RKO (cell line): ENCODE measurements around the gene PCDHB16.
"Not testable (repeated sequence)": the region's sequence is repeated elsewhere in the genome, so short reads cannot be mapped to it uniquely, and the experiment has no call there.

ENCODE experiments used
- DNase-seq: peaks from one replicate; pipeline ENCODE4 v3.0.0-alpha.2; 2016; ENCODE audit warnings: low spot score

The PCDHB16 gene

DNA sequence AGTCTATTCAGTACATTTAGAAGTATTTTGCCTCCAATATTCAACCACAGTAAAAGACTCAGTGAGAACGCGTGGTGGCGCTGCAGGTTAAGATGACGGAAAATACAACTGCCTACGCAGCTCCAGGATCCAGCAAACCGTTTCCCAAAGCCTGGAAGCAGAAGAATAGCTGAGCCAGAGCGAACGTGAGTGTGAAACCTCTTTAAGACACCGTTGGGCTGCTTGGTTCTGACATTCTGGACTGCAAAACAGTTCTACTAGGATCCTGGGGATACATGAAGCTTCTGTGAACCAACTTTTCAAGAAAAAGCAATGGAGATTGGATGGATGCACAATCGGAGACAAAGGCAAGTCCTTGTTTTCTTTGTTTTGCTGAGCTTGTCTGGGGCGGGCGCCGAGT, at the start of gene PCDHB16:
PCDHB16 (plus strand) TSS at position 140 of the 400 bp plus-strand sequence; CDS start at position 313, 173 bp downstream.
- DNase-seq: no peak

DNA sequence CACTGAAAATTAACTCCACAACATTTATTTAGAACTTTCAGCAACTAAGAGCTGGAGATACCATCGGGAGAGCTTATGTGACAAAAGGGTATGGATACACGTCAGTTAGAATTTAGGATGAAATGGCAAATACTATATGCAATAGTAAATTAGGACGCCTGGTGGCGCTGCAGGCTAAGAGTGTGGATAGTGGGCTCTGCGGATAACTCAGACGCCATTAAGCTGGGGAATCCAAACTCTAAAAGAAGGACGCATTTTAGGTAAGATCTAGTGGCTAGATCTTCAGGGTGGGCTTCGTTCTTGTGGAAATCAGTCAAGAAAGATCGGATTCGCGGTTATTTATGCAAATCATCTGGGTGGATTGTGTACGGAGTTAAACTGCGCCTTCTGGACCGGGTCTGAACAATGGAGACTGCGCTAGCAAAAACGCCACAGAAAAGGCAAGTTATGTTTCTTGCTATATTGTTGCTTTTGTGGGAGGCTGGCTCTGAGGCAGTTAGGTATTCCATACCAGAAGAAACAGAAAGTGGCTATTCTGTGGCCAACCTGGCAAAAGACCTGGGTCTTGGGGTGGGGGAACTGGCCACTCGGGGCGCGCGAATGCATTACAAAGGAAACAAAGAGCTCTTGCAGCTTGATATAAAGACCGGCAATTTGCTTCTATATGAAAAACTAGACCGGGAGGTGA, 47.0 kb upstream of the PCDHB16 start, which contains the start of gene PCDHB5:
PCDHB5 (plus strand) TSS at position 177 of the 688 bp plus-strand sequence; CDS start at position 406, 229 bp downstream.
- no peak for DNase-seq

DNA sequence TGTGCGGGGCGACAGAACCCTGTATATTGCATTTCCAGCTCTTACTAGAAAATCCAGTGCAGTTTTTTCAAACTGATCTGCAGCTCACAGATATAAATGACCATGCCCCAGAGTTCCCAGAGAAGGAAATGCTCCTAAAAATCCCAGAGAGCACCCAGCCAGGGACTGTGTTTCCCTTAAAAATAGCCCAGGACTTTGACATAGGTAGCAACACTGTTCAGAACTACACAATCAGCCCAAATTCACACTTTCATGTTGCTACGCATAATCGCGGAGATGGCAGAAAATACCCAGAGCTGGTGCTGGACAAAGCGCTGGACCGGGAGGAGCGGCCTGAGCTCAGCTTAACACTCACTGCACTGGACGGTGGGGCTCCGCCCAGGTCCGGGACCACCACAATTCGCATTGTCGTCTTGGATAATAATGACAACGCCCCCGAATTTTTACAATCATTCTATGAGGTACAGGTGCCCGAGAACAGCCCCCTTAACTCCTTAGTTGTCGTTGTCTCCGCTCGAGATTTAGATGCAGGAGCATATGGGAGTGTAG, 46.4 kb upstream of the PCDHB16 start:
- DNase-seq: no peak

DNA sequence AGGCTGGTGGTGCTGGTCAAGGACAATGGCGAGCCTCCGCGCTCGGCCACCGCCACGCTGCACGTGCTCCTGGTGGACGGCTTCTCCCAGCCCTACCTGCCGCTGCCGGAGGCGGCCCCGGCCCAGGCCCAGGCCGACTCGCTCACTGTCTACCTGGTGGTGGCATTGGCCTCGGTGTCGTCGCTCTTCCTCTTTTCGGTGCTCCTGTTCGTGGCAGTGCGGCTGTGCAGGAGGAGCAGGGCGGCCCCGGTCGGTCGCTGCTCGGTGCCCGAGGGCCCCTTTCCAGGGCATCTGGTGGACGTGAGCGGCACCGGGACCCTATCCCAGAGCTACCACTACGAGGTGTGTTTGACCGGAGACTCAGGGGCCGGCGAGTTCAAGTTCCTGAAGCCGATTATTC, 44.8 kb upstream of the PCDHB16 start:
- DNase-seq: not testable (repeated sequence)

DNA sequence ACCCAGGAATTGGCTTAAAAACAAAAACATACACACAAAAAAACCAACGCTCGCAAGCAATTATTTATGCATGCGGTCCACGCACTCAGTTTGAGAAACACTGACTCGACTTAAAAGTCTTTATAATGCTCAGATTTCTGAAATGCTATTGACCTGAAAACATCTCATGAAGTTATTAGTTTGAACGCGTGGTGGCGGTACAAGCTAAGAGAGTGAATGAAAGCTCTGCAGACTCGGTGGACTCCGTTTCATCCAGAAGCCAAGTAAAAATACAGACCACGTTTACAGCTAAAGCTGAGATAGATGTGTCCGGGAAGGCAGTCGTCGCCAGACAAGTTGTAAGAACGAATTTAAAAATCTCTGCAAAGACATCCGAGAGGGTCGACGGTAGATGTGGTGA, 32.4 kb upstream of the PCDHB16 start, which contains the start of gene PCDHB6:
PCDHB6 (plus strand) TSS at position 246 of the 400 bp plus-strand sequence. CDS start 201 bp downstream, outside the sequence.
- DNase-seq: no peak

DNA sequence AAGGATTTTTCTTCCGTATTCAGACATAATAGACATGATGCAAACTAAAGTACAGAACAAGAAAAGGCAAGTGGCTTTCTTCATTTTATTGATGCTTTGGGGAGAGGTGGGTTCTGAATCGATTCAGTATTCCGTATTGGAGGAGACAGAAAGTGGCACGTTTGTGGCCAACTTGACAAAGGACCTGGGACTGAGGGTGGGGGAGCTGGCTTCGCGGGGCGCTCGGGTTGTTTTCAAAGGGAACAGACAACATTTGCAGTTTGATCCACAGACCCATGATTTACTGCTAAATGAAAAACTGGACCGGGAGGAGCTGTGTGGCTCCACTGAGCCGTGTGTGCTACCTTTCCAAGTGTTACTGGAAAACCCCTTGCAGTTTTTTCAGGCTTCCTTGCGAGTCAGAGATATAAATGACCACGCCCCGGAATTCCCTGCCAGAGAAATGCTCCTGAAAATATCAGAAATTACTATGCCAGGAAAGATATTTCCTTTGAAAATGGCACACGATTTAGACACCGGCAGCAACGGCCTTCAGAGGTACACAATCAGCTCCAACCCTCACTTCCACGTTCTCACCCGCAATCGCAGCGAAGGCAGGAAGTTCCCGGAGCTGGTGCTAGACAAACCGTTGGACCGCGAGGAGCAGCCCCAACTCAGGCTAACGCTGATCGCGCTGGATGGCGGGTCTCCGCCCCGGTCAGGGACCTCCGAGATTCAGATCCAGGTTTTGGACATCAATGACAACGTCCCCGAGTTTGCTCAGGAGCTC, 31.8 kb upstream of the PCDHB16 start:
- no peak for DNase-seq

DNA sequence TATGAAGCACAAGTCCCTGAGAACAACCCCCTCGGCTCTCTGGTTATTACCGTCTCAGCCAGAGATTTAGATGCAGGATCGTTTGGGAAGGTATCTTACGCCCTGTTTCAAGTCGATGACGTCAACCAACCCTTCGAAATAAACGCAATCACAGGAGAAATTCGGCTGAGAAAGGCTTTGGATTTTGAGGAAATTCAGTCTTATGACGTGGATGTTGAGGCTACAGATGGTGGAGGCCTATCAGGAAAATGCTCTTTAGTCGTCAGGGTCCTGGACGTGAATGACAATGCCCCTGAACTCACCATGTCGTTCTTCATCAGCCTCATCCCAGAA, 31.2 kb upstream of the PCDHB16 start:
- no peak for DNase-seq

DNA sequence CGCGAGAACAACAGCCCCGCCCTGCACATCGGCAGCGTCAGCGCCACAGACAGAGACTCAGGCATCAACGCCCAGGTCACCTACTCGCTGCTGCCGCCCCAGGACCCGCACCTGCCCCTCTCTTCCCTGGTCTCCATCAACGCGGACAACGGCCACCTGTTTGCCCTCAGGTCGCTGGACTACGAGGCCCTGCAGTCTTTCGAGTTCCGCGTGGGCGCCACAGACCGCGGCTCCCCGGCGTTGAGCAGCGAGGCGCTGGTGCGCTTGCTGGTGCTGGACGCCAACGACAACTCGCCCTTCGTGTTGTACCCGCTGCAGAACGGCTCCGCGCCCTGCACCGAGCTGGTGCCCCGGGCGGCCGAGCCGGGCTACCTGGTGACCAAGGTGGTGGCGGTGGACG, 30.6 kb upstream of the PCDHB16 start:
- not testable (repeated sequence) for DNase-seq

DNA sequence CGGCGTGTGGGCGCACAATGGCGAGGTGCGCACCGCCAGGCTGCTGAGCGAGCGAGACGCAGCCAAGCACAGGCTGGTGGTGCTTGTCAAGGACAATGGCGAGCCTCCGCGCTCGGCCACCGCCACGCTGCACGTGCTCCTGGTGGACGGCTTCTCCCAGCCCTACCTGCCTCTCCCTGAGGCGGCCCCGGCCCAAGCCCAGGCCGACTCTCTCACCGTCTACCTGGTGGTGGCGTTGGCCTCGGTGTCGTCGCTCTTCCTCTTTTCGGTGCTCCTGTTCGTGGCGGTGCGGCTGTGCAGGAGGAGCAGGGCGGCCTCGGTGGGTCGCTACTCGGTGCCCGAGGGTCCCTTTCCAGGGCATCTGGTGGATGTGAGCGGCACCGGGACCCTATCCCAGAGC, 30.1 kb upstream of the PCDHB16 start:
- not testable (repeated sequence) for DNase-seq

DNA sequence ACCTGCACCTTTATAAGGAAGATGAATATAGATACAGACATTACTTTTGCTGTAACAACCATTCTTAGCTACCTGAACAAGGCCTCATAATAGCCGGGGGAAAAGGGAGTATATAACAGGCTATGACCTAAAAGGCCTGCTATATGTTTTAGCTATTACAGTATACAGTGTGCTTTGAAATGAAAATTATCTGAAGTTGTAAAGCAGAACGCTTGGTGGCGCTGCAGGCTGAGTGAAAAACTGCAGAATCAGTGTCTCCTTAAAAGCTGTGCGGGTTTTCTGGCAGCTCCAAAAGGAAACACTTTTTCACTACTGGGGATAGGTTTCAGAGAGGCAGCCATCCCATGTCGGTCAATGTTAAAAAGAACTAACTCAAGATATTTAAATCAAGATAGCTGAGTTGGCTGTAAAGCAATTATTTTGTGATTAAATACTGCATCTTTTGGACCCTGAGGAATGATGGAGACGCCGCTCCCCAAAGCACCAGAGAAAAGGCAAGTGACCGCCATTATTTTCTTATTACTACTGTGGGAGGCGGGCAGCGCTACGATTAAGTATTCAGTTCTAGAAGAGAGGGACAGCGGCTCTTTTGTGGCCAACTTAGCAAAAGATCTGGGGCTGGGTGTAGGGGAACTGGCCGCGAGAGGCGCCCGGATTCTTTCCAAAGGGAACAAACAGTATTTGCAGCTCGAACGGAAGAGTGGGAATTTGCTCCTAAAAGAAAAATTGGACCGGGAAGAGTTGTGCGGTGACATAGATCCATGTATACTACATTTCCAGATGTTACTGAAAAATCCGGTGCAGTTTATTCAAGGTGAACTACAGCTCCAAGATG, 26.4 kb upstream of the PCDHB16 start:
- peak; percentile 59 for DNase-seq

DNA sequence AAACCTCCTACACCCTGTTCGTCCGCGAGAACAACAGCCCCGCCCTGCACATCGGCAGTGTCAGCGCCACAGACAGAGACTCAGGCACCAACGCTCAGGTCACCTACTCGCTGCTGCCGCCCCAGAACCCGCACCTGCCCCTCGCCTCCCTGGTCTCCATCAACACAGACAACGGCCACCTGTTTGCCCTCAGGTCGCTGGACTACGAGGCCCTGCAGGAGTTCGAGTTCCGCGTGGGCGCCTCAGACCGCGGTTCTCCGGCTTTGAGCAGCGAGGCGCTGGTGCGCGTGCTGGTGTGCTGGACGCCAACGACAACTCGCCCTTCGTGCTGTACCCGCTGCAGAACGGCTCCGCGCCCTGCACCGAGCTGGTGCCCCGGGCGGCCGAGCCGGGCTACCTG, 24.8 kb upstream of the PCDHB16 start:
- DNase-seq: not testable (repeated sequence)

DNA sequence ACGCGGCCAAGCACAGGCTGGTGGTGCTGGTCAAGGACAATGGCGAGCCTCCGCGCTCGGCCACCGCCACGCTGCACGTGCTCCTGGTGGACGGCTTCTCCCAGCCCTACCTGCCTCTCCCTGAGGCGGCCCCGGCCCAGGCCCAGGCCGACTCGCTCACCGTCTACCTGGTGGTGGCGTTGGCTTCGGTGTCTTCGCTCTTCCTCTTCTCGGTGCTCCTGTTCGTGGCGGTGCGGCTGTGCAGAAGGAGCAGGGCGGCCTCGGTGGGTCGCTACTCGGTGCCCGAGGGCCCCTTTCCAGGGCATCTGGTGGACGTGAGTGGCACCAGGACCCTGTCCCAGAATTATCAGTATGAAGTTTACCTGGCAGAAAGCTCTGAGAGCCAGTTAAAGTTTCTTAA, 24.3 kb upstream of the PCDHB16 start:
- not testable (repeated sequence) for DNase-seq

DNA sequence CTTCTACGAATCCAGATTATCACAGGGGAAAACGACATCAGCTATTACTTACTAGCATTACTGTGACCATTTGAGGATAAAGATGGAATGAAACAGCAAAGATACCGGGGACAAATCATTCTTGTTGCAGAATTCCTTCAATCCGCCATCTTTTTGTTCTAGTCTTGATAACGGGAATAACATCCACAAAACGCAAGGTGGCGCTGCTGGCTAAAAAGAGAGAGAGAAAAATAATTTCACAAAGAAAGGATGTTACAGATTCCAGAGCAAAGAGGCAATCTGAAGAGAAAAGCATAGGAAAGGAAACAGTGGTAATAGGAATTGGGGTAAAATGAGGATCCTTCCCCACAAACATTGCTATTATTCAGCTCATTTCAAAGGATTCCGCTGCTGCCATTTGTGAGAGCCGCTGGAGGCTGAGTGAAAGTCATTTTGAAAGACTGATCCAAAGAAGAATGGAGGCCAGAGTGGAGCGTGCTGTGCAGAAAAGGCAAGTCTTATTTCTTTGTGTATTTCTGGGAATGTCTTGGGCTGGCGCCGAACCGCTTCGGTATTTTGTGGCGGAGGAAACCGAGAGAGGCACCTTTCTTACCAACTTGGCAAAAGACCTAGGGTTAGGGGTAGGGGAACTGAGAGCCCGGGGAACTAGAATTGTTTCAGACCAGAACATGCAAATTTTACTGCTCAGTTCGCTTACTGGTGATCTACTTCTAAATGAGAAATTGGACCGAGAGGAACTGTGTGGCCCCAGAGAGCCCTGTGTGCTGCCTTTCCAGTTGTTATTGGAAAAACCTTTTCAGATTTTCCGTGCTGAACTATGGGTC, 9.6 kb upstream of the PCDHB16 start, which contains the start of gene PCDHB7:
PCDHB7 (plus strand) TSS at position 264 of the 824 bp plus-strand sequence; CDS start at position 456, 192 bp downstream.
- peak; percentile 36 for DNase-seq

DNA sequence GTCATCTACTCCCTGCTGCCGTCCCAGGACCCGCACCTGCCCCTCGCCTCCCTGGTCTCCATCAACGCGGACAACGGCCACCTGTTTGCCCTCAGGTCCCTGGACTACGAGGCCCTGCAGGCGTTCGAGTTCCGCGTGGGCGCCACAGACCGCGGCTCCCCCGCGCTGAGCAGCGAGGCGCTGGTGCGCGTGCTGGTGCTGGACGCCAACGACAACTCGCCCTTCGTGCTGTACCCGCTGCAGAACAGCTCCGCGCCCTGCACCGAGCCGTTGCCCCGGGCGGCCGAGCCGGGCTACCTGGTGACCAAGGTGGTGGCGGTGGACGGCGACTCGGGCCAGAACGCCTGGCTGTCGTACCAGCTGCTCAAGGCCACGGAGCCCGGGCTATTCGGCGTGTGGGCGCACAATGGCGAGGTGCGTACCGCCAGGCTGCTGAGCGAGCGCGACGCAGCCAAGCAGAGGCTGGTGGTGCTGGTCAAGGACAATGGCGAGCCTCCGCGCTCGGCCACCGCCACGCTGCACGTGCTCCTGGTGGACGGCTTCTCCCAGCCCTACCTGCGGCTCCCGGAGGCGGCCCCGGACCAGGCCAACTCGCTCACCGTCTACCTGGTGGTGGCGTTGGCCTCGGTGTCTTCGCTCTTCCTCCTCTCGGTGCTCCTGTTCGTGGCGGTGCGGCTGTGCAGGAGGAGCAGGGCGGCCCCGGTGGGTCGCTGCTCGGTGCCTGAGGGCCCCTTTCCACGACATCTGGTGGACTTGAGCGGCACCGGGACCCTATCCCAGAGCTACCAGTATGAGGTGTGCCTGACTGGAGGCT, 7.7 kb upstream of the PCDHB16 start:
- not testable (repeated sequence) for DNase-seq

DNA sequence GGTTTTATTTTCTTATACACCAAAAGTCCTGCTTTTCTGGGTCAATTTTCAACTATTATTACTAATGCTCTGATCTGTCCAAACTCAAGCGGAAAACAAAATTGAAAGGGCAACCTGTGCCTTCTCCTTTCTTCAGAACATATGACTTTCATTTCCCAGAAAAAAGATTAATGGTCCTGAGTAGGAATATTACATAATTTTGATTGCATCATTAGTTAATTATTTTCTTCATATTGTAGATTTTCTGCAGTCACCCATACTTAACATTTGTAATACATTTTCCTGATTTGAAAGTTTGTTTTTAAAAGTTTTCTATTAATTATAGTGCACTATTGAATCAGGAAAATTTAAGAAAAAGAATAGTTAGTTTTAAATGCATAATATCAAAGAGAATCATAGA, 6.3 kb upstream of the PCDHB16 start:
- no peak for DNase-seq

DNA sequence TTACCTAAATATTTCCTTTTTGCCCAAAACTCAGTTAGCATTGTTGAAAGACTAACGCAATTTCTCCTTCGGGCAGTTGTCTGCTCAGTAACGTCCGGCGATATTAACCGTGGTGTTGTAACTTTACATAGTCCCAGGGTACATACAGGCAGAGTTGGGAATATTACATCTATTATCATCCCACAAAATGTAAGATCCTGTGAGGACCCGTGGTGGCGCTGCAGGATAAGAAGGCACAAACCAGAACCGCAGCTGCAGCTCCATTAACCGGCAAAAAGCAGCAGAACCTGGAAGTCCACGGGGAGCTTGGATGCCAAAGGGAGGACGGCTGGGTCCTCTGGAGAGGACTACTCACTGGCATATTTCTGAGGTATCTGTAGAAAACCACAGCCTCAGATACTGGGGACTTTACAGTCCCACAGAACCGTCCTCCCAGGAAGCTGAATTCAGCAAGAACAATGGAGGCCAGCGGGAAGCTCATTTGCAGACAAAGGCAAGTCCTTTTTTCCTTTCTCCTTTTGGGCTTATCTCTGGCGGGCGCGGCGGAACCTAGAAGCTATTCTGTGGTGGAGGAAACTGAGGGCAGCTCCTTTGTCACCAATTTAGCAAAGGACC, 4.5 kb upstream of the PCDHB16 start, which contains the start of gene PCDHB8:
PCDHB8 (plus strand) TSS at position 214 of the 615 bp plus-strand sequence; CDS start at position 459, 245 bp downstream.
- peak; percentile 91 for DNase-seq

DNA sequence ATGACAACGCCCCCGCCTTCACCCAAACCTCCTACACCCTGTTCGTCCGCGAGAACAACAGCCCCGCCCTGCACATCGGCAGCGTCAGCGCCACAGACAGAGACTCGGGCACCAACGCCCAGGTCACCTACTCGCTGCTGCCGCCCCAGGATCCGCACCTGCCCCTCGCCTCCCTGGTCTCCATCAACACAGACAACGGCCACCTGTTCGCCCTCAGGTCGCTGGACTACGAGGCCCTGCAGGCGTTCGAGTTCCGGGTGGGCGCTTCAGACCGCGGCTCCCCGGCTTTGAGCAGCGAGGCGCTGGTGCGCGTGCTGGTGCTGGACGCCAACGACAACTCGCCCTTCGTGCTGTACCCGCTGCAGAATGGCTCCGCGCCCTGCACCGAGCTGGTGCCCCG, 2.8 kb upstream of the PCDHB16 start:
- DNase-seq: not testable (repeated sequence)

DNA sequence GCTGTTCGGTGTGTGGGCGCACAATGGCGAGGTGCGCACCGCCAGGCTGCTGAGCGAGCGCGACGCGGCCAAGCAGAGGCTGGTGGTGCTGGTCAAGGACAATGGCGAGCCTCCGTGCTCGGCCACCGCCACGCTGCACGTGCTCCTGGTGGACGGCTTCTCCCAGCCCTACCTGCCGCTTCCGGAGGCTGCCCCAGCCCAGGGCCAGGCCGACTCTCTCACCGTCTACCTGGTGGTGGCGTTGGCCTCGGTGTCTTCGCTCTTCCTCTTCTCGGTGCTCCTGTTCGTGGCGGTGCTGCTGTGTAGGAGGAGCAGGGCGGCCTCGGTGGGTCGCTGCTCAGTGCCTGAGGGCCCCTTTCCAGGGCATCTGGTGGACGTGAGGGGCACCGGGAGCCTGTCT, 2.3 kb upstream of the PCDHB16 start:
- not testable (repeated sequence) for DNase-seq

DNA sequence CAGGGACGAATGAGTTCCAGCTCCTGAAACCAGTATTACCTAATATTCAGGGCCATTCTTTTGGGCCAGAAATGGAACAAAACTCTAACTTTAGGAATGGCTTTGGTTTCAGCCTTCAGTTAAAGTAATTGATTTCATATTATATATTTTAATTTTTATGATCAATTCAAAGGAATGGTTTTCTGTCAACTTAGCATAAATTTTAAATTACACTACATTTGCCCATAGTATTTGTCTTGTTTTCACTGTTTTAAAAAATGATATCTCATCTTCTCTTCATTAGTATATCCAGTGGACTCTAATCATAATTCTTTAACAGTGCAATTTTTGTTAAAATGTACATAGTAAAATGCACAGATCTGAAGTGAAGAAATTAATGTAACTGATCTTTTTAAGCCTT, 1.9 kb upstream of the PCDHB16 start:
- DNase-seq: no peak
